H1 (cell line): ENCODE measurements around the gene SLMAP. TPM values are rescaled to one million over a fixed set of nuclear protein-coding genes. Genes with fewer than 3 reads are reported as not detected.

Experiments
- EZH2 ChIP-seq: fragments of 200-600 bp; sonication (generic); IDR thresholded peaks from 2 replicates; pipeline ENCODE4 v1.7.1; 2012; ENCODE audit warnings: low read depth, mild to moderate bottlenecking, moderate library complexity, low read length, inconsistent platforms; ENCODE audit not compliant: severe bottlenecking
- PHF8 ChIP-seq: fragments of 200-600 bp; sonication (generic); conservative IDR thresholded peaks from 2 replicates; pipeline ENCODE4 v1.7.1; 2012; ENCODE audit warnings: low read depth, mild to moderate bottlenecking, inconsistent platforms, low read length, moderate library complexity
- polyA plus RNA-seq, 7 experiments: library from polyadenylated mRNA; depleted of rRNA in 3 of 7; stranded (reverse) in 5 of 7; unstranded in 2 of 7; fragments of >200 nt in 5 of 7; fragments of 200-250 nt in 2 of 7; gene quantifications; 1 replicate in 5 of 7; 2 replicates in 1 of 7; 4 replicates in 1 of 7; pipeline versions ENCODE4 v1.2.1 to v1.2.3, GENCODE V29; 2011 to 2013; ENCODE audit warnings: missing spikeins in 2 of 7, mixed read lengths in 2 of 7
- total RNA-seq: library from RNA; stranded (reverse); fragmentation: NEBNext Ultra II Directional; extraction: Animal tissue kit (Norgen Biotek cat#: 25700); gene quantifications from 2 replicates; pipeline ENCODE4 v1.2.1, GENCODE V29; 2021

The SLMAP gene
- total and polyA plus RNA-seq, 2 of the 8 experiments (the other 6 are each of a cell fraction or from before 2014, with no cell fraction given): 13.6 to 70.4 TPM

DNA sequence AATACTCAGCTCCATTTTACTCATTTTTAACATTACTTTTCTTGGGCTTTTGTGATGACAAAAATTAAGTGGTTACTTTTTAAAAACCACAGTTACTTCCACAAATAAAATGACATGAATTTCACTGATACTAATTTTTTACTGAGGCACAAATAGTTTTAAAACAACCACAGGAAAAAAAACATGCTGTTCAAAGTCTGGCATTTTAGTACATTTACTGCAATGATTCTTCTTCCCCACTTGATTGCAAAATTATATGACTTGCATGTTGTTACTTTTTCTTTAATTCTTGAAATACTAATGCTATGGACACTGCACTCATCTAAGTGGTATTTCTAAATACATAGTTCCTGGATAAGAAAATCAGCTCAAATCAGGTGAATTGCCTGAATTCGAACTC is 24.8 kb upstream of the SLMAP start (continued):
- TF ChIP-seq EZH2 (no peak), PHF8 (no peak)
